ENCODE results near the gene LIN37.

Gene LIN37

DNA sequence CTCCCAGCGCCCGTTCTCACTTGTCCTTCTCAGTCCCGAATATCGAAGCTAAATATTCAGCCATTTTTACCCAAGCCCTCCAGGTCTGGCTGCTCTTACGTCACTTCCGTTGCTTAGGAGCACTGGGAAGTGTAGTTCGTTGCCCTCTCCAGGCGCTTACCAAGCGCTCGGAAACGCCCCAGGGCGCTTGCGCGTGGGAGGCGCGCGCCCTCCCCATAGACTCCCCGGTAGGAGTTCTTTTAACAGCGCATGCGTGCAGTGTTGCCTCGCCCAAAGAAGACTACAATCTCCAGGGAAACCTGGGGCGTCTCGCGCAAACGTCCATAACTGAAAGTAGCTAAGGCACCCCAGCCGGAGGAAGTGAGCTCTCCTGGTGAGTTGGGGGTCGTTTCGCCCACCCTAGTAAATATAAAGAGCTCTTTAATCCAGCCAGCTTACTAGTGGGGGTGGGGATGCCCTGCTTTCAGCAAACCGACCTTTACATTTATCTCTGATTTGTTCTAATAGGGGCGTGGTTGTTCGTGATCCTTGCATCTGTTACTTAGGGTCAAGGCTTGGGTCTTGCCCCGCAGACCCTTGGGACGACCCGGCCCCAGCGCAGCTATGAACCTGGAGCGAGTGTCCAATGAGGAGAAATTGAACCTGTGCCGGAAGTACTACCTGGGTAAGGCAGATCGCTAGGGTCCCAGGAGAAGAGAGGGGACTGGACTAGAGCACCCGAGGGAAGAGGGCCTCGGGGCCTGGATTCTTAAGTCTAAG lies 2.9 kb upstream of the LIN37 start, which contains the start of the genes PSENEN and U2AF1L4:
Gene PSENEN, plus strand, starts transcription at position 324 of the 759 bp plus-strand sequence. Its CDS starts 280 bp downstream, at position 604.
Gene U2AF1L4, minus strand, starts transcription at position 91 of the 759 bp plus-strand sequence. Its CDS starts 27 bp downstream, at position 64.
- no peak for TF ChIP-seq USF1 (IDR thresholded peaks at IDR 0.05)
- TF ChIP-seq FOXM1 (IDR thresholded peaks at IDR 0.05; ENCODE audit: borderline replicate concordance, low read depth) = no peak
- peak; percentile 85; the same call in 1 of the 2 replicates for TF ChIP-seq ZBTB7A (IDR thresholded peaks at IDR 0.05; ENCODE audit: low read depth)
- peak; percentile 75 for TF ChIP-seq CREB1 (IDR thresholded peaks at IDR 0.05; ENCODE audit: low read depth)
- TF ChIP-seq, protein P1, sequence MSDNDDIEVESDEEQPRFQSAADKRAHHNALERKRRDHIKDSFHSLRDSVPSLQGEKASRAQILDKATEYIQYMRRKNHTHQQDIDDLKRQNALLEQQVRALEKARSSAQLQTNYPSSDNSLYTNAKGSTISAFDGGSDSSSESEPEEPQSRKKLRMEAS (IDR thresholded peaks at IDR 0.05) = no peak
- TF ChIP-seq NFIC (IDR thresholded peaks at IDR 0.05) = no peak
- no peak for TF ChIP-seq CEBPB (IDR thresholded peaks at IDR 0.05)
- peak; percentile 92 for TF ChIP-seq YY1 (IDR thresholded peaks at IDR 0.05; ENCODE audit: low read depth)
- TF ChIP-seq TCF12 (IDR thresholded peaks at IDR 0.05; ENCODE audit: low read depth) = peak; percentile 16; the same call in 1 of the 2 replicates
- TF ChIP-seq TAF1 (IDR thresholded peaks at IDR 0.05; ENCODE audit: low read depth) = peak; percentile 67; the same call in 1 of the 2 replicates
- TF ChIP-seq EP300 (IDR thresholded peaks at IDR 0.05; ENCODE audit: borderline replicate concordance) = no peak
- TF ChIP-seq RAD21 (IDR thresholded peaks at IDR 0.05; ENCODE audit: low read depth) = no peak
- TF ChIP-seq, protein P2, sequence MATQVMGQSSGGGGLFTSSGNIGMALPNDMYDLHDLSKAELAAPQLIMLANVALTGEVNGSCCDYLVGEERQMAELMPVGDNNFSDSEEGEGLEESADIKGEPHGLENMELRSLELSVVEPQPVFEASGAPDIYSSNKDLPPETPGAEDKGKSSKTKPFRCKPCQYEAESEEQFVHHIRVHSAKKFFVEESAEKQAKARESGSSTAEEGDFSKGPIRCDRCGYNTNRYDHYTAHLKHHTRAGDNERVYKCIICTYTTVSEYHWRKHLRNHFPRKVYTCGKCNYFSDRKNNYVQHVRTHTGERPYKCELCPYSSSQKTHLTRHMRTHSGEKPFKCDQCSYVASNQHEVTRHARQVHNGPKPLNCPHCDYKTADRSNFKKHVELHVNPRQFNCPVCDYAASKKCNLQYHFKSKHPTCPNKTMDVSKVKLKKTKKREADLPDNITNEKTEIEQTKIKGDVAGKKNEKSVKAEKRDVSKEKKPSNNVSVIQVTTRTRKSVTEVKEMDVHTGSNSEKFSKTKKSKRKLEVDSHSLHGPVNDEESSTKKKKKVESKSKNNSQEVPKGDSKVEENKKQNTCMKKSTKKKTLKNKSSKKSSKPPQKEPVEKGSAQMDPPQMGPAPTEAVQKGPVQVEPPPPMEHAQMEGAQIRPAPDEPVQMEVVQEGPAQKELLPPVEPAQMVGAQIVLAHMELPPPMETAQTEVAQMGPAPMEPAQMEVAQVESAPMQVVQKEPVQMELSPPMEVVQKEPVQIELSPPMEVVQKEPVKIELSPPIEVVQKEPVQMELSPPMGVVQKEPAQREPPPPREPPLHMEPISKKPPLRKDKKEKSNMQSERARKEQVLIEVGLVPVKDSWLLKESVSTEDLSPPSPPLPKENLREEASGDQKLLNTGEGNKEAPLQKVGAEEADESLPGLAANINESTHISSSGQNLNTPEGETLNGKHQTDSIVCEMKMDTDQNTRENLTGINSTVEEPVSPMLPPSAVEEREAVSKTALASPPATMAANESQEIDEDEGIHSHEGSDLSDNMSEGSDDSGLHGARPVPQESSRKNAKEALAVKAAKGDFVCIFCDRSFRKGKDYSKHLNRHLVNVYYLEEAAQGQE (IDR thresholded peaks at IDR 0.05; ENCODE audit: low read depth) = no peak
- TF ChIP-seq EGR1 (IDR thresholded peaks at IDR 0.05) = peak; percentile 78
- no peak for TF ChIP-seq TEAD4 (IDR thresholded peaks at IDR 0.05)

DNA sequence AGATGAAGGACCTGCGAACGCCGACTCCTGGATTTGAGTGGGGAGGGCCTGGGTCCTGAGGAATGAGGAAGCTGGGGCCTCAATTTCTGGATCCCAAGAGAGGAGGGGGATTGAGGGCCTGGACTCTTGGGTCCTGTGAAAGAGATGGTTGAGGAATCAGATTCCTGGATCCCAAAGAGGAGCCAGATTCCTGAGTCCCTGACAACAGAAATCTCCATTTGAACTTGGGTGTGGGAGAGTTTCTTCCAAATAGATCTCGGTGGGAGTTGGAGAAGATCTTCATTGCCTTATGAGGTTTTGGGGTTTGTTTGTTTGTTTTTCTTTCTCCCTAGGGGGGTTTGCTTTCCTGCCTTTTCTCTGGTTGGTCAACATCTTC lies 2.3 kb upstream of the LIN37 start:
- no peak for TF ChIP-seq EP300 (IDR thresholded peaks at IDR 0.05; ENCODE audit: borderline replicate concordance)
- TF ChIP-seq TEAD4 (IDR thresholded peaks at IDR 0.05) = no peak
- TF ChIP-seq, protein P2 (IDR thresholded peaks at IDR 0.05; ENCODE audit: low read depth) = no peak
- TF ChIP-seq ZBTB7A (IDR thresholded peaks at IDR 0.05; ENCODE audit: low read depth) = no peak
- no peak for TF ChIP-seq EGR1 (IDR thresholded peaks at IDR 0.05)
- no peak for TF ChIP-seq USF1 (IDR thresholded peaks at IDR 0.05)
- TF ChIP-seq TAF1 (IDR thresholded peaks at IDR 0.05; ENCODE audit: low read depth) = no peak
- no peak for TF ChIP-seq CREB1 (IDR thresholded peaks at IDR 0.05; ENCODE audit: low read depth)
- TF ChIP-seq RAD21 (IDR thresholded peaks at IDR 0.05; ENCODE audit: low read depth) = no peak
- TF ChIP-seq YY1 (IDR thresholded peaks at IDR 0.05; ENCODE audit: low read depth) = no peak
- TF ChIP-seq FOXM1 (IDR thresholded peaks at IDR 0.05; ENCODE audit: borderline replicate concordance, low read depth) = no peak
- no peak for TF ChIP-seq TCF12 (IDR thresholded peaks at IDR 0.05; ENCODE audit: low read depth)
- no peak for TF ChIP-seq NFIC (IDR thresholded peaks at IDR 0.05)
- TF ChIP-seq, protein P1 (IDR thresholded peaks at IDR 0.05) = no peak
- TF ChIP-seq CEBPB (IDR thresholded peaks at IDR 0.05) = no peak

DNA sequence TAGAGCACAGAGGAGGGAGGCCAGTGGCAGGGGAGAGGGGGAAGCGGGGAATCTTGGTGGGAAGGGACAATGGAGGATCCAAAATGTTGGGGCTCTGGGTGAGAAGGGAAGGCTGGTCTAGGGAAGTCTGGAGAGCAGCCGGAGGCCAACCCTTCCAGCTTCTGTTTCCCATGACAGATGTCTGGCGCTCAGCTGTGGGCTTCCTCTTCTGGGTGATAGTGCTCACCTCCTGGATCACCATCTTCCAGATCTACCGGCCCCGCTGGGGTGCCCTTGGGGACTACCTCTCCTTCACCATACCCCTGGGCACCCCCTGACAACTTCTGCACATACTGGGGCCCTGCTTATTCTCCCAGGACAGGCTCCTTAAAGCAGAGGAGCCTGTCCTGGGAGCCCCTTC lies 1.8 kb upstream of the LIN37 start:
- TF ChIP-seq EP300 (IDR thresholded peaks at IDR 0.05; ENCODE audit: borderline replicate concordance) (no peak), TEAD4 (IDR thresholded peaks at IDR 0.05) (no peak), YY1 (IDR thresholded peaks at IDR 0.05; ENCODE audit: low read depth) (no peak), USF1 (IDR thresholded peaks at IDR 0.05) (no peak), FOXM1 (IDR thresholded peaks at IDR 0.05; ENCODE audit: borderline replicate concordance, low read depth) (no peak), NFIC (IDR thresholded peaks at IDR 0.05) (no peak), CEBPB (IDR thresholded peaks at IDR 0.05) (no peak), CREB1 (IDR thresholded peaks at IDR 0.05; ENCODE audit: low read depth) (no peak), EGR1 (IDR thresholded peaks at IDR 0.05) (no peak), TCF12 (IDR thresholded peaks at IDR 0.05; ENCODE audit: low read depth) (no peak), RAD21 (IDR thresholded peaks at IDR 0.05; ENCODE audit: low read depth) (no peak), TAF1 (IDR thresholded peaks at IDR 0.05; ENCODE audit: low read depth) (no peak), ZBTB7A (IDR thresholded peaks at IDR 0.05; ENCODE audit: low read depth) (no peak)
- TF ChIP-seq, protein P1 (IDR thresholded peaks at IDR 0.05) = no peak

GRCh38 chr19:35750167-35750566 lies 1.8 kb downstream of the LIN37 start:
- TF ChIP-seq EGR1 (IDR thresholded peaks at IDR 0.05) = no peak
- no peak for TF ChIP-seq YY1 (IDR thresholded peaks at IDR 0.05; ENCODE audit: low read depth)
- no peak for TF ChIP-seq TAF1 (IDR thresholded peaks at IDR 0.05; ENCODE audit: low read depth)
- TF ChIP-seq CREB1 (IDR thresholded peaks at IDR 0.05; ENCODE audit: low read depth) = no peak
- no peak for TF ChIP-seq EP300 (IDR thresholded peaks at IDR 0.05; ENCODE audit: borderline replicate concordance)
- no peak for TF ChIP-seq NFIC (IDR thresholded peaks at IDR 0.05)
- TF ChIP-seq FOXM1 (IDR thresholded peaks at IDR 0.05; ENCODE audit: borderline replicate concordance, low read depth) = no peak
- no peak for TF ChIP-seq CEBPB (IDR thresholded peaks at IDR 0.05)
- TF ChIP-seq USF1 (IDR thresholded peaks at IDR 0.05) = no peak
- TF ChIP-seq ZBTB7A (IDR thresholded peaks at IDR 0.05; ENCODE audit: low read depth) = no peak
- TF ChIP-seq TCF12 (IDR thresholded peaks at IDR 0.05; ENCODE audit: low read depth) = no peak
- TF ChIP-seq RAD21 (IDR thresholded peaks at IDR 0.05; ENCODE audit: low read depth) = no peak
- no peak for TF ChIP-seq TEAD4 (IDR thresholded peaks at IDR 0.05)
- TF ChIP-seq, protein P2 (IDR thresholded peaks at IDR 0.05; ENCODE audit: low read depth) = no peak
- TF ChIP-seq, protein P1 (IDR thresholded peaks at IDR 0.05) = no peak

Measured in Ishikawa (cell line).